GM12892 (cell line): Measurements from ENCODE around the gene ADCY1.

Source experiments
- POLR2A ChIP-seq: IDR thresholded peaks from 2 replicates; pipeline ENCODE4 v1.6.1; 2011; ENCODE audit warnings: low read depth, low read length, control low read depth
- POLR2AphosphoS5 ChIP-seq: IDR thresholded peaks from 2 replicates; pipeline ENCODE4 v1.6.1; 2011; ENCODE audit warnings: low read depth, low read length, control low read depth

- TF ChIP-seq POLR2AphosphoS5: no peak
- TF ChIP-seq POLR2A: no peak
These were observed 86.7 kb downstream of the ADCY1 start for GRCh38 chr7:45660901-45661211.
